GM23338 (cell line): Measurements from ENCODE around the gene QRICH2. TPM values are rescaled to one million over a fixed set of nuclear protein-coding genes. Genes with fewer than 3 reads are reported as not detected.
"Not testable (repeated sequence)": the region's sequence is repeated elsewhere in the genome, so short reads cannot be mapped to it uniquely, and the experiment has no call there.

ENCODE experiments used
- ATAC-seq: fragments of 200-7000 bp; cut with Tn5 transposase; 3 replicates; pipeline ENCODE4 v1.9.1; 2020
- DNase-seq: peaks from one replicate; pipeline ENCODE4 v3.0.0-alpha.2; 2015; ENCODE audit warnings: low spot score
- H2AFZ ChIP-seq: fragments of 200-600 bp; sonication (generic); 2 replicates; pipeline ENCODE4 v1.8.0; 2016; ENCODE audit warnings: antibody characterized with exemption, mild to moderate bottlenecking, moderate library complexity
- H3F3A ChIP-seq: fragments of 200-600 bp; sonication (generic); replicated peaks from 2 replicates; pipeline ENCODE4 v1.8.0; 2017; ENCODE audit warnings: antibody characterized with exemption, mixed run types, low read depth
- H3K27ac ChIP-seq: fragments of 200-600 bp; sonication (generic); 2 replicates; pipeline ENCODE4 v1.6.1; 2016; ENCODE audit warnings: low read depth
- H3K27me3 ChIP-seq: fragments of 200-600 bp; sonication (generic); 2 replicates; pipeline ENCODE4 v1.8.0; 2016; ENCODE audit warnings: mild to moderate bottlenecking, mixed run types, moderate library complexity; ENCODE audit not compliant: insufficient read depth
- H3K36me3 ChIP-seq: fragments of 200-600 bp; sonication (generic); 2 replicates; pipeline ENCODE4 v1.8.0; 2016; ENCODE audit warnings: mild to moderate bottlenecking; ENCODE audit not compliant: insufficient read depth
- H3K4me1 ChIP-seq: fragments of 200-600 bp; sonication (generic); 2 replicates; pipeline ENCODE4 v1.8.0; 2016; ENCODE audit warnings: mild to moderate bottlenecking, moderate library complexity; ENCODE audit not compliant: insufficient read depth
- H3K4me2 ChIP-seq: fragments of 200-600 bp; sonication (generic); 2 replicates; pipeline ENCODE4 v1.7.1; 2017; ENCODE audit warnings: mixed run types
- H3K4me3 ChIP-seq: fragments of 200-600 bp; sonication (generic); 2 replicates; pipeline ENCODE4 v1.6.1; 2016; ENCODE audit warnings: mixed run types
- H3K79me2 ChIP-seq: fragments of 200-600 bp; sonication (generic); replicated peaks from 2 replicates; pipeline ENCODE4 v1.8.0; 2017; ENCODE audit warnings: mild to moderate bottlenecking; ENCODE audit not compliant: insufficient read depth
- H3K9me2 ChIP-seq: fragments of 200-600 bp; sonication (generic); 2 replicates; pipeline ENCODE4 v1.8.0; 2017; ENCODE audit not compliant: insufficient read depth
- H4K20me1 ChIP-seq: fragments of 200-600 bp; sonication (generic); replicated peaks from 2 replicates; pipeline ENCODE4 v1.8.0; 2017; ENCODE audit warnings: mild to moderate bottlenecking; ENCODE audit not compliant: insufficient read depth
- H3K27ac Mint-ChIP-seq: 2 replicates; pipeline ENCODE4 v1.8.0; 2020; ENCODE audit warnings: inconsistent platforms, mild to moderate bottlenecking, moderate library complexity, mixed read lengths
- H3K27me3 Mint-ChIP-seq: 3 replicates; pipeline ENCODE4 v1.8.0; 2022; ENCODE audit warnings: low read depth, mild to moderate bottlenecking, moderate library complexity, mixed read lengths, inconsistent platforms; ENCODE audit not compliant: insufficient read depth, poor library complexity
- H3K36me3 Mint-ChIP-seq: 3 replicates; pipeline ENCODE4 v1.8.0; 2021; ENCODE audit warnings: low read depth, mild to moderate bottlenecking, inconsistent platforms, moderate library complexity, mixed read lengths
- H3K4me1 Mint-ChIP-seq: 3 replicates; pipeline ENCODE4 v1.8.0; 2020; ENCODE audit warnings: mild to moderate bottlenecking, inconsistent platforms, mixed read lengths
- H3K4me3 Mint-ChIP-seq: 3 replicates; pipeline ENCODE4 v1.8.0; 2021; ENCODE audit warnings: moderate library complexity, mild to moderate bottlenecking, inconsistent platforms, mixed read lengths
- H3K9me3 Mint-ChIP-seq: 3 replicates; pipeline ENCODE4 v1.8.0; 2020; ENCODE audit warnings: moderate library complexity, mild to moderate bottlenecking, inconsistent platforms, mixed read lengths
- CREB1 ChIP-seq: fragments of 250-450 bp; sonication (Bioruptor Pico); IDR thresholded peaks from 2 replicates; pipeline ENCODE4 v1.5.0; 2020; ENCODE audit warnings: low read depth, mild to moderate bottlenecking, moderate library complexity
- EZH2 ChIP-seq: fragments of 200-600 bp; sonication (generic); IDR thresholded peaks from one replicate; pipeline ENCODE4 v1.8.0; 2017; ENCODE audit warnings: antibody characterized with exemption, mild to moderate bottlenecking, low read depth; ENCODE audit not compliant: unreplicated experiment
- EZH2phosphoT487 ChIP-seq: fragments of 200-600 bp; sonication (generic); IDR thresholded peaks from one replicate; pipeline ENCODE4 v1.8.1; 2018; ENCODE audit warnings: antibody characterized with exemption; ENCODE audit not compliant: unreplicated experiment
- NANOG ChIP-seq: IDR thresholded peaks from 2 replicates; pipeline ENCODE4 v1.6.1; 2016; ENCODE audit warnings: antibody characterized with exemption, borderline replicate concordance
- POLR2AphosphoS5 ChIP-seq: IDR thresholded peaks from 2 replicates; pipeline ENCODE4 v1.6.1; 2016; ENCODE audit warnings: antibody characterized with exemption, low read depth
- STAT1 ChIP-seq: IDR thresholded peaks from one replicate; pipeline ENCODE4 v1.6.1; 2016; ENCODE audit warnings: antibody characterized with exemption; ENCODE audit not compliant: unreplicated experiment
- ZNF114 ChIP-seq: fragments of 250-450 bp; sonication (Bioruptor Pico); IDR thresholded peaks from 2 replicates; pipeline ENCODE4 v1.5.0; 2020; ENCODE audit warnings: mild to moderate bottlenecking, moderate library complexity
- ZNF331 ChIP-seq: fragments of 250-450 bp; sonication (Bioruptor Pico); IDR thresholded peaks from 2 replicates; pipeline ENCODE4 v1.5.0; 2020; ENCODE audit warnings: low read depth, mild to moderate bottlenecking, moderate library complexity
- polyA plus RNA-seq: library from polyadenylated mRNA; unstranded; fragments of >200 nt; fragmentation: Nextera tagmentation; extraction: Ambion mirVana; gene quantifications from 2 replicates; pipeline ENCODE4 v1.2.1, GENCODE V29; 2016
- total RNA-seq: library from RNA; depleted of rRNA; stranded (reverse); fragments of >200 nt; shearing (Covaris generic); gene quantifications from 2 replicates; pipeline ENCODE4 v1.2.3, GENCODE V29; 2014
- TF ChIP-seq, protein P1 (sequence below): IDR thresholded peaks from one replicate; pipeline ENCODE4 v1.6.1; 2018; ENCODE audit warnings: antibody characterized with exemption; ENCODE audit not compliant: unreplicated experiment
- TF ChIP-seq, protein P2 (sequence below): IDR thresholded peaks from 2 replicates; pipeline ENCODE4 v1.6.1; 2016; ENCODE audit warnings: antibody characterized with exemption
- TF ChIP-seq, protein P3 (sequence below), 2 experiments: fragments of 200-600 bp in 1 of 2; sonication (generic) in 1 of 2; conservative IDR thresholded peaks; 2 replicates each; pipeline versions ENCODE4 v1.5.1 to v1.6.1; 2016 to 2017; ENCODE audit warnings: antibody characterized with exemption in 2 of 2, low read depth in 2 of 2, mild to moderate bottlenecking in 2 of 2, moderate library complexity in 1 of 2

Gene QRICH2
- total and polyA plus RNA-seq, 2 experiments from 2014 or later, result 2.2 to 3.7 TPM

DNA sequence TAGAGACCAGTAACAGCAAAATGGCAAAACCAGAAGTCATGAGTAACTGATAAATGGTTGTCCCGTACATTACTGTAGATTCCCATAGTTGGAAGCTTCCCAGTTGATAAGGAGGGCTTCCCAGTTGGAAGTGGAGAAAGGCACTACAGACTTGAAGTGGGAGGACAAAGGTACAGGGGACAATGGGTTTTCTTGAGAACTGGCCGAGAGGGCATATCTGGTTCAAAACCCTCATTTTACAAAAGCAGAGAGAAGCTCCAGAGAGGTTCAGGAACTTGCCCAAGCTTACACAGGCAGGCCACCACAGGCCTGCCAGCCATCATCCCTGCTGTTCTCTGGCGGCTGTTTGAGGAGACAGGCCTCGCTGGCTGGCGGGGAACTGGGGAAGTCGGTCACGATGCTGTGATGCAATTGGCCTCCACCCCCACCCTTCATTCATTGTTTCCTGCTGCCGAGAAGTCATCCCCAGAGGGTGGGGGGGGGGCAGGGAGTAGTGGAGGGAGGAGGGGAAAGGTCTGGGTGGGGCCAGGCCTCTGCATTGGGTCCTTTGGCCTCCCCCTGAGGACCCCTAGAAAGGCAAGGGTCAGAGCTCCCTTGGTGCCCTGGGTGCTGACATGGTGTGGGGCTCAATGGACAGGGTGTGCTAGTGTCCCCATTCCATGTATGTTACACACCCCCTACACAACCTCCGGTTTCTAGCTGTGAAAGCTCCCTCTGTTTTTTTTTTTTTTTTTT lies 39.9 kb downstream of the QRICH2 start:
- Histone ChIP-seq H2AFZ (no peak overlapping the region), H3K4me2 (peak overlapping the region; percentile 55; the same call in 1 of the 2 replicates), H4K20me1 (no peaks in the 10 kb centered on the region), H3F3A (peaks cover 3% of the 10 kb centered on the region; the same call in 1 of the 2 replicates), H3K27me3 (no peaks in the 10 kb centered on the region), H3K79me2 (peaks cover 21% of the 10 kb centered on the region), H3K36me3 (no peaks in the 10 kb centered on the region), H3K4me3 (0 out of 2 replicates have a peak overlapping the region, but pooled peaks have one; percentile 28), H3K9me2 (no peaks in the 10 kb centered on the region), H3K27ac (peak overlapping the region; percentile 76), H3K4me1 (peaks cover 32% of the 10 kb centered on the region)
- TF ChIP-seq, protein P1, sequence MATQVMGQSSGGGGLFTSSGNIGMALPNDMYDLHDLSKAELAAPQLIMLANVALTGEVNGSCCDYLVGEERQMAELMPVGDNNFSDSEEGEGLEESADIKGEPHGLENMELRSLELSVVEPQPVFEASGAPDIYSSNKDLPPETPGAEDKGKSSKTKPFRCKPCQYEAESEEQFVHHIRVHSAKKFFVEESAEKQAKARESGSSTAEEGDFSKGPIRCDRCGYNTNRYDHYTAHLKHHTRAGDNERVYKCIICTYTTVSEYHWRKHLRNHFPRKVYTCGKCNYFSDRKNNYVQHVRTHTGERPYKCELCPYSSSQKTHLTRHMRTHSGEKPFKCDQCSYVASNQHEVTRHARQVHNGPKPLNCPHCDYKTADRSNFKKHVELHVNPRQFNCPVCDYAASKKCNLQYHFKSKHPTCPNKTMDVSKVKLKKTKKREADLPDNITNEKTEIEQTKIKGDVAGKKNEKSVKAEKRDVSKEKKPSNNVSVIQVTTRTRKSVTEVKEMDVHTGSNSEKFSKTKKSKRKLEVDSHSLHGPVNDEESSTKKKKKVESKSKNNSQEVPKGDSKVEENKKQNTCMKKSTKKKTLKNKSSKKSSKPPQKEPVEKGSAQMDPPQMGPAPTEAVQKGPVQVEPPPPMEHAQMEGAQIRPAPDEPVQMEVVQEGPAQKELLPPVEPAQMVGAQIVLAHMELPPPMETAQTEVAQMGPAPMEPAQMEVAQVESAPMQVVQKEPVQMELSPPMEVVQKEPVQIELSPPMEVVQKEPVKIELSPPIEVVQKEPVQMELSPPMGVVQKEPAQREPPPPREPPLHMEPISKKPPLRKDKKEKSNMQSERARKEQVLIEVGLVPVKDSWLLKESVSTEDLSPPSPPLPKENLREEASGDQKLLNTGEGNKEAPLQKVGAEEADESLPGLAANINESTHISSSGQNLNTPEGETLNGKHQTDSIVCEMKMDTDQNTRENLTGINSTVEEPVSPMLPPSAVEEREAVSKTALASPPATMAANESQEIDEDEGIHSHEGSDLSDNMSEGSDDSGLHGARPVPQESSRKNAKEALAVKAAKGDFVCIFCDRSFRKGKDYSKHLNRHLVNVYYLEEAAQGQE, result no peak
- no peak for TF ChIP-seq EZH2
- TF ChIP-seq, protein P2, sequence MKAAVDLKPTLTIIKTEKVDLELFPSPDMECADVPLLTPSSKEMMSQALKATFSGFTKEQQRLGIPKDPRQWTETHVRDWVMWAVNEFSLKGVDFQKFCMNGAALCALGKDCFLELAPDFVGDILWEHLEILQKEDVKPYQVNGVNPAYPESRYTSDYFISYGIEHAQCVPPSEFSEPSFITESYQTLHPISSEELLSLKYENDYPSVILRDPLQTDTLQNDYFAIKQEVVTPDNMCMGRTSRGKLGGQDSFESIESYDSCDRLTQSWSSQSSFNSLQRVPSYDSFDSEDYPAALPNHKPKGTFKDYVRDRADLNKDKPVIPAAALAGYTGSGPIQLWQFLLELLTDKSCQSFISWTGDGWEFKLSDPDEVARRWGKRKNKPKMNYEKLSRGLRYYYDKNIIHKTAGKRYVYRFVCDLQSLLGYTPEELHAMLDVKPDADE, result no peak
- no peak for TF ChIP-seq ZNF114 (CRISPR knock-in tag)
- TF ChIP-seq, protein P3, sequence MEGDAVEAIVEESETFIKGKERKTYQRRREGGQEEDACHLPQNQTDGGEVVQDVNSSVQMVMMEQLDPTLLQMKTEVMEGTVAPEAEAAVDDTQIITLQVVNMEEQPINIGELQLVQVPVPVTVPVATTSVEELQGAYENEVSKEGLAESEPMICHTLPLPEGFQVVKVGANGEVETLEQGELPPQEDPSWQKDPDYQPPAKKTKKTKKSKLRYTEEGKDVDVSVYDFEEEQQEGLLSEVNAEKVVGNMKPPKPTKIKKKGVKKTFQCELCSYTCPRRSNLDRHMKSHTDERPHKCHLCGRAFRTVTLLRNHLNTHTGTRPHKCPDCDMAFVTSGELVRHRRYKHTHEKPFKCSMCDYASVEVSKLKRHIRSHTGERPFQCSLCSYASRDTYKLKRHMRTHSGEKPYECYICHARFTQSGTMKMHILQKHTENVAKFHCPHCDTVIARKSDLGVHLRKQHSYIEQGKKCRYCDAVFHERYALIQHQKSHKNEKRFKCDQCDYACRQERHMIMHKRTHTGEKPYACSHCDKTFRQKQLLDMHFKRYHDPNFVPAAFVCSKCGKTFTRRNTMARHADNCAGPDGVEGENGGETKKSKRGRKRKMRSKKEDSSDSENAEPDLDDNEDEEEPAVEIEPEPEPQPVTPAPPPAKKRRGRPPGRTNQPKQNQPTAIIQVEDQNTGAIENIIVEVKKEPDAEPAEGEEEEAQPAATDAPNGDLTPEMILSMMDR (conservative IDR thresholded peaks at IDR 0.05; ENCODE audit: low read depth in 2 of 2), result no peak
- TF ChIP-seq ZNF331 (CRISPR knock-in tag), result no peak
- no peak for TF ChIP-seq EZH2phosphoT487
- TF ChIP-seq NANOG, result no peak
- TF ChIP-seq CREB1, result no peak
- no peak for TF ChIP-seq POLR2AphosphoS5
- TF ChIP-seq STAT1, result no peak
- H3K27me3 Mint-ChIP-seq, result peaks cover 20% of the 10 kb centered on the region
- DNase-seq (peak; percentile 56), ATAC-seq (peak; percentile 0; the same call in 2 of the 3 replicates)
- peaks cover 53% of the 10 kb centered on the region for H3K4me1 Mint-ChIP-seq
- H3K4me3 Mint-ChIP-seq, result peak overlapping the region; percentile 50
- peak overlapping the region; percentile 94 for H3K27ac Mint-ChIP-seq
- no peaks in the 10 kb centered on the region for H3K9me3 Mint-ChIP-seq
- peaks cover 11% of the 10 kb centered on the region; the same call in 2 of the 3 replicates for H3K36me3 Mint-ChIP-seq

DNA sequence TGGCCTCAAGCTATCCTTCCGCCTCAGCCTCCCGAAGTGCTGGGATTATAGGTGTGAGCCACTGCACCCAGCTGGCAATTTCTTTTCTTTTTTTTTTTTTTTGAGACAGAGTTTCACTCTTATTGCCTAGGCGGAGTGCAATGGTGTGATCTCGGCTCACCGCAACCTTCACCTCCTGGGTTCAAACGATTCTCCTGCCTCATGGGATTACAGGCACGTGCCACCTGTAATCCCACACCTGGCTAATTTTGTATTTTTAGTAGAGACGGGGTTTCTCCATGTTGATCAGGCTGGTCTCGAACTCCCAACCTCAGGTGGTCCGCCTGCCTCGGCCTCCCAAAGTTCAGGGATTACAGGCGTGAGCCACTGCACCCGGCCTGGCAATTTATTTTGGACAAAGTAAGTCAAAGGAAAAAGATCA lies 40.5 kb downstream of the QRICH2 start:
- H3K4me1 ChIP-seq, result peaks cover 32% of the 10 kb centered on the region
- peaks cover 54% of the 10 kb centered on the region for H3K4me1 Mint-ChIP-seq
- 0 out of 2 replicates have a peak overlapping the region, but pooled peaks have one; percentile 28 for H3K4me3 ChIP-seq

More for the DNA sequence above, 40.5 kb downstream of the QRICH2 start:
- not testable (repeated sequence) for H3F3A ChIP-seq, H3K36me3 ChIP-seq, H3K27me3 ChIP-seq, H3K9me3 Mint-ChIP-seq, ATAC-seq, H4K20me1 ChIP-seq, H2AFZ ChIP-seq, DNase-seq, H3K9me2 ChIP-seq
- Histone ChIP-seq H3K27ac (peak overlapping the region; percentile 76), H3K79me2 (peaks cover 21% of the 10 kb centered on the region), H3K4me2 (peak overlapping the region; percentile 55; the same call in 1 of the 2 replicates)
- Mint-ChIP-seq H3K36me3 (peaks cover 11% of the 10 kb centered on the region; the same call in 2 of the 3 replicates), H3K27ac (peak overlapping the region; percentile 94), H3K27me3 (peaks cover 15% of the 10 kb centered on the region), H3K4me3 (peak overlapping the region; percentile 50)
